Peyer's patch (tissue), 4 donors: Measurements from ENCODE around the gene DPF3. TPM values are rescaled to one million over a fixed set of nuclear protein-coding genes. Genes with fewer than 3 reads are reported as not detected.

Experiments
- DNase-seq, 3 donors: peaks; one replicate each; pipeline ENCODE4 v3.0.0-alpha.2; 2017 to 2019
- H3K27ac ChIP-seq, 4 donors: fragments of 200-600 bp; sonication (generic); one replicate each; pipeline ENCODE4 v1.5.1; 2016 to 2019
- H3K27me3 ChIP-seq, 2 donors: fragments of 200-600 bp; sonication (generic); one replicate each; pipeline ENCODE4 v1.5.1; 2019
- H3K36me3 ChIP-seq, 3 donors: fragments of 200-600 bp; sonication (generic); one replicate each; pipeline ENCODE4 v1.5.1; 2016 to 2019
- H3K4me1 ChIP-seq, 4 donors: fragments of 200-600 bp; sonication (generic); one replicate each; pipeline ENCODE4 v1.5.1; 2016 to 2019
- H3K4me3 ChIP-seq, 4 donors: fragments of 200-600 bp; sonication (generic); 1 replicate in 3 of 4; 2 replicates in 1 of 4; pipeline ENCODE4 v1.5.1; 2016 to 2019; ENCODE audit warnings: mild to moderate bottlenecking in 1 of 4
- H3K9me3 ChIP-seq, 4 donors: fragments of 200-600 bp; sonication (generic); one replicate each; pipeline ENCODE4 v1.5.1; 2016 to 2019; ENCODE audit warnings: mild to moderate bottlenecking in 1 of 4
- POLR2A ChIP-seq, 2 donors: fragments of 450-650 bp; IDR thresholded peaks; one replicate each; pipeline ENCODE4 v1.5.1; 2017; ENCODE audit warnings: antibody characterized with exemption in 2 of 2, mild to moderate bottlenecking in 2 of 2, moderate library complexity in 2 of 2
- total RNA-seq, 4 donors: library from RNA; depleted of rRNA; stranded (reverse); fragments of >200 nt; gene quantifications; one replicate each; pipeline ENCODE4 v1.1.0, GENCODE V29; 2016
- TF ChIP-seq, protein P1 (sequence below), 6 experiments: fragments of 450-650 bp in 4 of 6; fragments of 200-600 bp in 2 of 6; sonication (generic) in 1 of 6; IDR thresholded peaks; one replicate each; pipeline ENCODE4 v1.5.1; 2017 to 2019; ENCODE audit warnings: antibody characterized with exemption in 6 of 6, mild to moderate bottlenecking in 3 of 6, moderate library complexity in 1 of 6

Gene DPF3
- total RNA-seq, 4 donors from 2014 or later, result 10.7 to 25.6 (median 17.9) TPM

DNA sequence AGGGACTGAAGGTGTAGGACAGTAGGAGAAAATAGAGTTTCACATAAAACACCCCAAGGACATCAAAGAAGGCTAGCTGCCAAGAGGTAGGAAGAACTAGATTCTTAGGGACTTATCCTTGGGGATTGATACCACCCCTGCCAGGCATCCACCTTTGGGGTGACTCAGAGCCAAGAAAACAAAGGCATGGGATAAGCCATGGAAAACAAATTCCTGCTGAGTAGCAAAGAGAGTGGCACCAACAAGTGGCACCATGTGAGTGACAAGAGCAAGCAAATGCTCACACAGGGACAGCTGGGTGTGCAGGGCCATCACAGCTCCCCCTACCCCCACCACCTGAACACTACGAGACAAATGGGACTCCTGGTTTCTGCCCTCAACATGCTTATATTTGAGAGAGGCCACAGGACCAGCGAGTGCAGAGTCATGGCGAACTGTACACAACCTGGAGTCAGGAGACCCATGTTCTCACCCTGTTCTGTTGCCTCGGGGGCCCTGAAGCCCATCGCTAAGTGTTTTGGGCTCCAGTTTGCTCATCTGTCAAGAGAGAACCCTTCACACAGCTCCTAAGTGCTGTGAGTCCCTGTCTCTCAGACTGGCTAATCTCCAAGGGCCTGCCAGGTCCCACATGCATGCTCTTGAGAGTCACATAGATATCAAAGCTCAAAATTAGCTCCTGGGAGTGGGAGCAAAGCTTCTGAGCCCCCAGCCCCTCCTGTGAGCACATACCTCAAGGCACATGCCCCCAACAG lies 91.9 kb downstream of the DPF3 start:
- Histone ChIP-seq H3K27ac (no peak overlapping the region), H3K27me3 (no peaks in the 10 kb centered on the region), H3K36me3 (no peaks in the 10 kb centered on the region), H3K4me3 (no peak overlapping the region), H3K4me1 (no peaks in the 10 kb centered on the region), H3K9me3 (no peaks in the 10 kb centered on the region)
- no peak for TF ChIP-seq POLR2A (IDR thresholded peaks at IDR 0.05)
- TF ChIP-seq, protein P1, sequence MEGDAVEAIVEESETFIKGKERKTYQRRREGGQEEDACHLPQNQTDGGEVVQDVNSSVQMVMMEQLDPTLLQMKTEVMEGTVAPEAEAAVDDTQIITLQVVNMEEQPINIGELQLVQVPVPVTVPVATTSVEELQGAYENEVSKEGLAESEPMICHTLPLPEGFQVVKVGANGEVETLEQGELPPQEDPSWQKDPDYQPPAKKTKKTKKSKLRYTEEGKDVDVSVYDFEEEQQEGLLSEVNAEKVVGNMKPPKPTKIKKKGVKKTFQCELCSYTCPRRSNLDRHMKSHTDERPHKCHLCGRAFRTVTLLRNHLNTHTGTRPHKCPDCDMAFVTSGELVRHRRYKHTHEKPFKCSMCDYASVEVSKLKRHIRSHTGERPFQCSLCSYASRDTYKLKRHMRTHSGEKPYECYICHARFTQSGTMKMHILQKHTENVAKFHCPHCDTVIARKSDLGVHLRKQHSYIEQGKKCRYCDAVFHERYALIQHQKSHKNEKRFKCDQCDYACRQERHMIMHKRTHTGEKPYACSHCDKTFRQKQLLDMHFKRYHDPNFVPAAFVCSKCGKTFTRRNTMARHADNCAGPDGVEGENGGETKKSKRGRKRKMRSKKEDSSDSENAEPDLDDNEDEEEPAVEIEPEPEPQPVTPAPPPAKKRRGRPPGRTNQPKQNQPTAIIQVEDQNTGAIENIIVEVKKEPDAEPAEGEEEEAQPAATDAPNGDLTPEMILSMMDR (IDR thresholded peaks at IDR 0.05), result no peak
- DNase-seq, result no peak

DNA sequence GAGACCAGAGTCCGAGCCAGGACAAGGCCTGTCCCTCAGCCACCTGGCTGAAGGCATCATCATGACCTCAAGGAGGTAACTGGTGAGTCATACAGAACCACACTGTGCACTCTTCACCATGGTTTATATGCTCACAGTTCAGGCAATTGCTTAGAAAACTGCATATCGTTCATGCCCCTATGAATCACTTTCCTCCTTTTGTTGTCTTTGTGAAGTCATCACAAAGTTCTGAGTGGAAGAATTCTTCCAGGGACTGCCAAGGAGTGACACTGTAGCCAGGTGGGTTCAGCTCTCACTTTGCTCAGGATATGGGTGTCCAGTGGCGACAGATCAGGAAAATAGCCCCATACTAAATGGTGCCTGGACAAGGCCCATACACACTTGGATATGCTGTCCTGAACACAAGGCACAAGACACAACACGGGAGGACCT lies 92.5 kb downstream of the DPF3 start:
- TF ChIP-seq POLR2A (IDR thresholded peaks at IDR 0.05), result no peak
- TF ChIP-seq, protein P1 (IDR thresholded peaks at IDR 0.05), result no peak
- Histone ChIP-seq H3K27me3 (no peaks in the 10 kb centered on the region), H3K9me3 (no peaks in the 10 kb centered on the region), H3K4me3 (no peak overlapping the region), H3K27ac (no peak overlapping the region), H3K4me1 (no peaks in the 10 kb centered on the region), H3K36me3 (no peaks in the 10 kb centered on the region)
- DNase-seq, result no peak

DNA sequence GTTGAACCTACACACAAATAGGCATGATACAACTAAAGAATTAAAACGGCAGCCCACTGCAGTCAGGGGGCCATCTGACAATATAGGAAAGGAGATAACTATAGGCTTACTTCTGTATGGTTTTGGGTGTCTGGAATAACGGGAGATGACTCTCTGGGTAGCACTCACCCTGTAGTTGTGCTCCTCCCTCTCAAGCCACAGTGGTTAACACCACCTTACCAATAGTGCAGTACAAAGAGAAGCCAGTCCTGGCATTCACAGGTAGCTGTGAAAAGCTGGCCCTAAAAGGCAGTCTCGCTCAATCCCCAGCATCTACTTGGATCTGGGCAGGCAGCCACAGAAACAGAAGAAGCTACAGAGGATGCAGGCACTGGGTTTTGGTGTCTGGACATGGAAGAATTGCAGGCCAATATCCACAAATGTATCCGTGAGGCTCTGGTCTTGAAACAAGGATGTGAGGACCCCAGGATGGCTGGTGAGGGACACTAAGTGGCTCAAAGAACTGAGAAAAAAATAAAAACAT lies 93.0 kb downstream of the DPF3 start:
- Histone ChIP-seq H3K27ac (no peak overlapping the region), H3K4me1 (no peaks in the 10 kb centered on the region), H3K36me3 (no peaks in the 10 kb centered on the region), H3K27me3 (no peaks in the 10 kb centered on the region), H3K9me3 (no peaks in the 10 kb centered on the region), H3K4me3 (no peak overlapping the region)
- no peak for TF ChIP-seq POLR2A (IDR thresholded peaks at IDR 0.05)
- TF ChIP-seq, protein P1 (IDR thresholded peaks at IDR 0.05), result no peak
- DNase-seq, result no peak

DNA sequence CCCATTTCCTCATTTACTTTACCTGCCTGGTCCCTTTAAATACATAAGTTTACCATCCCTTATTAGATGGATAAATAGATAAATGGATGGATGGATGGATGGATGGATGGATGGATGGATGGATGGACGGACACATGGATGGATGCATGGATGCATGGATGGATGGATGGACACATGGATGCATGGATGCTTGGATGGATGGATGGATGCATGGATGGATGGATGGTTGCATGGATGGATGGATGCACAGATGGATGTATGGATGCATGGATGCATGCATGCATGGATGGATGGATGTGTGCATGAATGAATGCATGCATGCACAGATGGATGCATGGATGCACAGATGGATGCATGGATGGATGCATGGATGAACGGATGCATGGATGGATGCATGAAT lies 93.6 kb downstream of the DPF3 start:
- no peak for DNase-seq
- Histone ChIP-seq H3K36me3 (no peaks in the 10 kb centered on the region), H3K4me1 (no peaks in the 10 kb centered on the region), H3K4me3 (no peak overlapping the region), H3K27me3 (no peaks in the 10 kb centered on the region), H3K9me3 (no peaks in the 10 kb centered on the region), H3K27ac (no peak overlapping the region)
- no peak for TF ChIP-seq POLR2A (IDR thresholded peaks at IDR 0.05)
- TF ChIP-seq, protein P1 (IDR thresholded peaks at IDR 0.05), result no peak

DNA sequence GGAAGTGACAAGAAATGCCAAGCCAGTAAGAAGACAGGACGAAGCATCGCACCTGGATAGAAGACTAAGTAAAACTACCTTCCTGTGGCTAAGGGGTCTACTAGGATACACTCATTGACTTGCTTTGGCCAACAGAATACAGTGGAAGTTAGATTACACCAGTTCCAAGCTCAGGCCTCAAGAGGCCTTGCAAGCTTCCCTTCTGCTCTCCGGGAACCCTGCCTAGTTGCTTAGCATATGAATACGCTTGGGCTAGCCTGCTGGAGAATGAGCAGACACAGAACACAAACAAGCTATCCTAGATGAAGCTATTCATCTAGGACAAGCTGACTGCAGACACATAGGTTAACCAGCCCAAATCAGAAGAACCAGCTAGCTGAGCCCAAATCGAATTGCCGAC lies 97.0 kb downstream of the DPF3 start:
- Histone ChIP-seq H3K27ac (no peak overlapping the region), H3K4me3 (no peak overlapping the region), H3K9me3 (no peaks in the 10 kb centered on the region), H3K36me3 (no peaks in the 10 kb centered on the region), H3K27me3 (no peaks in the 10 kb centered on the region), H3K4me1 (no peaks in the 10 kb centered on the region)
- TF ChIP-seq, protein P1 (IDR thresholded peaks at IDR 0.05), result no peak
- TF ChIP-seq POLR2A (IDR thresholded peaks at IDR 0.05), result no peak
- no peak for DNase-seq
